Activated CD4-positive, alpha-beta T cell treated with anti-CD3 and anti-CD28 coated beads, Interleukin-2, amount 10 ng/mL, durations not matched to agents 7 days and 5 days (primary cell): ENCODE measurements around the gene PPM1J. TPM values are rescaled to one million over a fixed set of nuclear protein-coding genes. Genes with fewer than 3 reads are reported as not detected.

Experiments used
- CTCF ChIA-PET: fragments of 350-600 bp; sonication (Branson Sonifier 250); formaldehyde crosslinking; loops from one replicate; lab custom pipeline; 2021; ENCODE audit warnings: antibody characterized with exemption; lab: Charles Lee
- POLR2A ChIA-PET: fragments of 350-600 bp; sonication (Branson Sonifier 250); formaldehyde crosslinking; loops from one replicate; lab custom pipeline; 2021; ENCODE audit warnings: antibody characterized with exemption; lab: Charles Lee
- DNase-seq: peaks from one replicate; pipeline ENCODE4 v3.0.0-alpha.2; 2020
- H3K27ac Mint-ChIP-seq: one replicate; pipeline ENCODE4 v1.8.0; 2021; ENCODE audit warnings: mild to moderate bottlenecking, moderate library complexity, mixed read lengths
- H3K27me3 Mint-ChIP-seq: one replicate; pipeline ENCODE4 v1.8.0; 2021; ENCODE audit warnings: mixed read lengths
- H3K36me3 Mint-ChIP-seq: one replicate; pipeline ENCODE4 v1.8.0; 2021; ENCODE audit warnings: low read depth, mixed read lengths
- H3K4me1 Mint-ChIP-seq: one replicate; pipeline ENCODE4 v1.8.0; 2021; ENCODE audit warnings: mixed read lengths
- H3K4me3 Mint-ChIP-seq: one replicate; pipeline ENCODE4 v1.8.0; 2021; ENCODE audit warnings: mild to moderate bottlenecking, moderate library complexity, mixed read lengths
- H3K9me3 Mint-ChIP-seq: one replicate; pipeline ENCODE4 v1.8.0; 2021; ENCODE audit warnings: mixed read lengths
- total RNA-seq, 2 experiments: library from RNA; stranded (reverse); gene quantifications; one replicate each; pipeline ENCODE4 v1.2.3, GENCODE V29; 2021

PPM1J gene
- total RNA-seq, 2 experiments from 2014 or later = not detected

GRCh38 chr1:112708489-112708888 lies 6.6 kb downstream of the PPM1J start:
- CTCF ChIA-PET = interaction anchor here (0.9 to 3.4 kb wide), 8 partner anchors 9 to 317 kb away, joined by 3 to 15 read pairs (median 4); a partner anchor contains a TSS
- Mint-ChIP-seq H3K9me3 (no peaks in the 10 kb centered on the region), H3K27ac (no peak overlapping the region), H3K36me3 (no peaks in the 10 kb centered on the region), H3K27me3 (peaks cover 48% of the 10 kb centered on the region), H3K4me1 (peaks cover 36% of the 10 kb centered on the region), H3K4me3 (peak overlapping the region; percentile 77)
- POLR2A ChIA-PET = no interaction called here
- no peak for DNase-seq

- Mint-ChIP-seq H3K27me3 (peaks cover 43% of the 10 kb centered on the region), H3K4me3 (peak overlapping the region; percentile 77), H3K27ac (no peak overlapping the region), H3K36me3 (no peaks in the 10 kb centered on the region), H3K9me3 (no peaks in the 10 kb centered on the region), H3K4me1 (peaks cover 39% of the 10 kb centered on the region)
- no peak for DNase-seq
- ChIA-PET POLR2A (no interaction called here), CTCF (interaction anchor here (0.9 to 3.4 kb wide), 8 partner anchors 8 to 317 kb away, joined by 3 to 15 read pairs (median 4); a partner anchor contains a TSS)
Observed at GRCh38 chr1:112708002-112708448, 7.1 kb downstream of the PPM1J start.

GRCh38 chr1:112707221-112708001 lies 7.7 kb downstream of the PPM1J start:
- ChIA-PET POLR2A (no interaction called here), CTCF (interaction anchor here (0.6 to 3.4 kb wide), 9 partner anchors 8 to 325 kb away, joined by 3 to 15 read pairs (median 4); a partner anchor contains a TSS)
- Mint-ChIP-seq H3K36me3 (peaks cover 3% of the 10 kb centered on the region), H3K27ac (peak overlapping the region; percentile 84), H3K4me1 (peaks cover 42% of the 10 kb centered on the region), H3K4me3 (peak overlapping the region; percentile 77), H3K9me3 (no peaks in the 10 kb centered on the region), H3K27me3 (peaks cover 37% of the 10 kb centered on the region)
- DNase-seq = peak; percentile 65

- Mint-ChIP-seq H3K4me1 (peaks cover 49% of the 10 kb centered on the region), H3K36me3 (peaks cover 10% of the 10 kb centered on the region), H3K27ac (peak within 1 kb of the TSS; percentile 87), H3K9me3 (no peaks in the 10 kb centered on the region), H3K4me3 (peak within 1 kb of the TSS; percentile 77), H3K27me3 (peaks cover 31% of the 10 kb centered on the region)
- ChIA-PET CTCF (interaction anchor here (1.9 kb wide), 1 partner anchor 9 kb away, joined by 5 read pairs; no protein-coding TSS in a partner anchor), POLR2A (no interaction called here)
- peak; percentile 40 for DNase-seq
Observed at GRCh38 chr1:112706505-112707220, 8.5 kb downstream of the PPM1J start, which contains the start of gene RHOC. TSS of gene RHOC (minus strand) at chr1:112707127. CDS start at chr1:112703799, 3,328 bp downstream.

GRCh38 chr1:112704934-112705627 lies 10.1 kb downstream of the PPM1J start:
- Mint-ChIP-seq H3K27me3 (peaks cover 25% of the 10 kb centered on the region), H3K27ac (peak overlapping the region; percentile 87), H3K36me3 (peaks cover 18% of the 10 kb centered on the region), H3K4me3 (peak overlapping the region; percentile 71), H3K9me3 (no peaks in the 10 kb centered on the region), H3K4me1 (peaks cover 65% of the 10 kb centered on the region)
- POLR2A ChIA-PET = interaction anchor here (1.6 kb wide), 1 partner anchor 30 kb away, joined by 5 read pairs; the partner anchor contains the start of gene MOV10
- CTCF ChIA-PET = interaction anchor here (0.6 to 4.2 kb wide), 4 partner anchors 12 to 314 kb away, joined by 3 to 45 read pairs (median 4); partner anchors contain the start of genes MOV10 and PPM1J
- peak; percentile 77 for DNase-seq

GRCh38 chr1:112704391-112704933 lies 10.7 kb downstream of the PPM1J start:
- peak overlapping the region; percentile 87 for H3K27ac Mint-ChIP-seq
- no peak for DNase-seq
- peak overlapping the region; percentile 71 for H3K4me3 Mint-ChIP-seq
- ChIA-PET CTCF (interaction anchor here (0.8 to 4.2 kb wide), 5 partner anchors 13 to 314 kb away, joined by 3 to 45 read pairs (median 3); partner anchors contain the start of gene PPM1J), POLR2A (interaction anchor here (1.6 kb wide), 1 partner anchor 30 kb away, joined by 5 read pairs; the partner anchor contains the start of gene MOV10)
- H3K4me1 Mint-ChIP-seq = peaks cover 71% of the 10 kb centered on the region
- H3K9me3 Mint-ChIP-seq = no peaks in the 10 kb centered on the region
- peaks cover 20% of the 10 kb centered on the region for H3K27me3 Mint-ChIP-seq
- H3K36me3 Mint-ChIP-seq = peaks cover 24% of the 10 kb centered on the region

GRCh38 chr1:112703706-112704105 lies 11.4 kb downstream of the PPM1J start:
- peaks cover 26% of the 10 kb centered on the region for H3K36me3 Mint-ChIP-seq
- H3K9me3 Mint-ChIP-seq = no peaks in the 10 kb centered on the region
- H3K4me1 Mint-ChIP-seq = peaks cover 74% of the 10 kb centered on the region
- DNase-seq = no peak
- CTCF ChIA-PET = interaction anchor here (0.8 to 4.2 kb wide), 2 partner anchors 14 to 51 kb away, joined by 3 to 45 read pairs; partner anchors contain the start of gene PPM1J
- peak overlapping the region; percentile 87 for H3K27ac Mint-ChIP-seq
- H3K27me3 Mint-ChIP-seq = peaks cover 14% of the 10 kb centered on the region
- POLR2A ChIA-PET = no interaction called here
- H3K4me3 Mint-ChIP-seq = no peak overlapping the region

- peak overlapping the region; percentile 82 for H3K27ac Mint-ChIP-seq
- POLR2A ChIA-PET = interaction anchor here (0.6 kb wide), 1 partner anchor 1557 kb away, joined by 3 read pairs; no protein-coding TSS in a partner anchor
- no peaks in the 10 kb centered on the region for H3K9me3 Mint-ChIP-seq
- CTCF ChIA-PET = interaction anchor here (0.6 to 4.2 kb wide), 3 partner anchors 15 to 50 kb away, joined by 3 to 45 read pairs (median 6); partner anchors contain the start of gene PPM1J
- H3K4me1 Mint-ChIP-seq = peaks cover 70% of the 10 kb centered on the region
- H3K36me3 Mint-ChIP-seq = peaks cover 26% of the 10 kb centered on the region
- DNase-seq = no peak
- peaks cover 3% of the 10 kb centered on the region for H3K27me3 Mint-ChIP-seq
- H3K4me3 Mint-ChIP-seq = no peak overlapping the region
Observed at GRCh38 chr1:112702420-112703261, 12.5 kb downstream of the PPM1J start.

- CTCF ChIA-PET = interaction anchor here (0.6 to 4.2 kb wide), 3 partner anchors 15 to 49 kb away, joined by 3 to 45 read pairs (median 6); partner anchors contain the start of gene PPM1J
- Mint-ChIP-seq H3K4me3 (no peak overlapping the region), H3K27ac (peak overlapping the region; percentile 82), H3K36me3 (peaks cover 26% of the 10 kb centered on the region), H3K4me1 (peaks cover 66% of the 10 kb centered on the region), H3K27me3 (no peaks in the 10 kb centered on the region), H3K9me3 (no peaks in the 10 kb centered on the region)
- no peak for DNase-seq
- POLR2A ChIA-PET = no interaction called here
Observed at GRCh38 chr1:112702067-112702395, 13.1 kb downstream of the PPM1J start.

GRCh38 chr1:112701227-112702066 lies 13.7 kb downstream of the PPM1J start:
- H3K4me1 Mint-ChIP-seq = peaks cover 66% of the 10 kb centered on the region
- no peaks in the 10 kb centered on the region for H3K9me3 Mint-ChIP-seq
- ChIA-PET POLR2A (no interaction called here), CTCF (interaction anchor here (1.3 to 4.2 kb wide), 2 partner anchors 16 to 28 kb away, joined by 3 to 45 read pairs; partner anchors contain the start of gene PPM1J)
- H3K27ac Mint-ChIP-seq = peak overlapping the region; percentile 82
- peaks cover 31% of the 10 kb centered on the region for H3K36me3 Mint-ChIP-seq
- DNase-seq = no peak
- no peak overlapping the region for H3K4me3 Mint-ChIP-seq
- no peaks in the 10 kb centered on the region for H3K27me3 Mint-ChIP-seq
